IMR-90 (cell line): ENCODE data around the gene SPP2. TPM values are rescaled to one million over a fixed set of nuclear protein-coding genes. Genes with fewer than 3 reads are reported as not detected.

Source experiments
- ATAC-seq: fragments of 200-7000 bp; cut with Tn5 transposase; 2 replicates; pipeline ENCODE4 v1.9.1; 2020; ENCODE audit warnings: low read depth, mild to moderate bottlenecking, moderate library complexity
- BruUV-seq: library from RNA; stranded (reverse); fragments of 400-500 nt; replicated peaks from 2 replicates; lab custom pipeline; 2021; lab: Mats Ljungman, UMichigan
- CTCF ChIA-PET: fragments of 300-600 bp; formaldehyde crosslinking; extraction: SDS; loops from one replicate; lab custom pipeline; 2021; ENCODE audit warnings: antibody characterized with exemption; lab: Yijun Ruan, JAX
- POLR2A ChIA-PET: fragments of 300-600 bp; sonication (Branson Sonifier 250); formaldehyde crosslinking; loops from one replicate; lab custom pipeline; 2022; ENCODE audit warnings: antibody characterized with exemption; ENCODE audit not compliant: unreplicated experiment; lab: Charles Lee
- DNase-seq: peaks from one replicate; pipeline ENCODE4 v3.0.0; 2013
- H2AFZ ChIP-seq: replicated peaks from 2 replicates; pipeline ENCODE3; 2013; ENCODE audit warnings: low read length, mild to moderate bottlenecking; ENCODE audit not compliant: poor library complexity
- H2AK5ac ChIP-seq: 2 replicates; pipeline ENCODE4 v1.6.1; 2013; ENCODE audit warnings: low read depth, low read length, inconsistent platforms
- H2AK9ac ChIP-seq: replicated peaks from 2 replicates; pipeline ENCODE3; 2013; ENCODE audit warnings: mild to moderate bottlenecking, low read depth, low read length, moderate library complexity; ENCODE audit not compliant: poor library complexity
- H2BK120ac ChIP-seq: 2 replicates; pipeline ENCODE4 v1.6.1; 2013; ENCODE audit warnings: low read depth, low read length, inconsistent platforms
- H2BK15ac ChIP-seq: 3 replicates; pipeline ENCODE4 v1.6.1; 2013; ENCODE audit warnings: low read depth, low read length, inconsistent platforms
- H2BK20ac ChIP-seq: 2 replicates; pipeline ENCODE4 v1.6.1; 2013; ENCODE audit warnings: low read depth, mild to moderate bottlenecking, inconsistent platforms, low read length, moderate library complexity
- H2BK5ac ChIP-seq: 2 replicates; pipeline ENCODE4 v1.6.1; 2013; ENCODE audit warnings: mild to moderate bottlenecking, low read depth, low read length, inconsistent platforms; ENCODE audit not compliant: poor library complexity, severe bottlenecking
- H3K14ac ChIP-seq: replicated peaks from 2 replicates; pipeline ENCODE4 v1.6.1; 2013; ENCODE audit warnings: low read depth, low read length, inconsistent platforms
- H3K18ac ChIP-seq: 2 replicates; pipeline ENCODE4 v1.6.1; 2013; ENCODE audit warnings: low read depth, low read length, control low read depth
- H3K23ac ChIP-seq: 2 replicates; pipeline ENCODE4 v1.6.1; 2013; ENCODE audit warnings: low read depth, low read length, inconsistent platforms
- H3K27ac ChIP-seq: 2 replicates; pipeline ENCODE4 v1.5.1; 2013; ENCODE audit warnings: mild to moderate bottlenecking, control low read depth, low read length; ENCODE audit not compliant: insufficient read depth
- H3K27me3 ChIP-seq: 2 replicates; pipeline ENCODE4 v1.6.1; 2013; ENCODE audit warnings: low read length; ENCODE audit not compliant: control insufficient read depth, insufficient read depth
- H3K36me3 ChIP-seq: 2 replicates; pipeline ENCODE4 v1.6.1; 2013; ENCODE audit warnings: low read length, mixed read lengths; ENCODE audit not compliant: control insufficient read depth, insufficient read depth
- H3K4ac ChIP-seq: 2 replicates; pipeline ENCODE4 v1.6.1; 2013; ENCODE audit warnings: low read depth, low read length, inconsistent platforms
- H3K4me1 ChIP-seq: 2 replicates; pipeline ENCODE4 v1.6.1; 2013; ENCODE audit warnings: low read length, mixed read lengths; ENCODE audit not compliant: control insufficient read depth, insufficient read depth
- H3K4me2 ChIP-seq: 2 replicates; pipeline ENCODE4 v1.6.1; 2013; ENCODE audit warnings: low read depth, mild to moderate bottlenecking, control low read depth, low read length, moderate library complexity
- H3K4me3 ChIP-seq: 2 replicates; pipeline ENCODE4 v1.5.1; 2013; ENCODE audit warnings: low read depth, mild to moderate bottlenecking, control low read depth, low read length, moderate library complexity; ENCODE audit not compliant: insufficient read depth
- H3K56ac ChIP-seq: 2 replicates; pipeline ENCODE4 v1.6.1; 2013; ENCODE audit warnings: low read length, inconsistent platforms; ENCODE audit not compliant: insufficient read depth; ENCODE audit errors: extremely low read depth
- H3K79me1 ChIP-seq, 2 experiments: 2 replicates each; pipeline ENCODE4 v1.6.1; 2013; ENCODE audit warnings: low read length in 2 of 2, inconsistent platforms in 1 of 2, low read depth in 1 of 2
- H3K9ac ChIP-seq: 2 replicates; pipeline ENCODE4 v1.6.1; 2013; ENCODE audit warnings: low read depth, low read length, control low read depth
- H3K9me1 ChIP-seq: 2 replicates; pipeline ENCODE4 v1.6.1; 2013; ENCODE audit warnings: low read length, inconsistent platforms; ENCODE audit not compliant: insufficient read depth
- H3K9me3 ChIP-seq: 2 replicates; pipeline ENCODE4 v1.6.1; 2013; ENCODE audit warnings: low read length; ENCODE audit not compliant: control insufficient read depth, insufficient read depth
- H4K20me1 ChIP-seq: 2 replicates; pipeline ENCODE4 v1.6.1; 2013; ENCODE audit warnings: low read length, inconsistent platforms; ENCODE audit not compliant: insufficient read depth
- H4K5ac ChIP-seq: 2 replicates; pipeline ENCODE4 v1.6.1; 2013; ENCODE audit warnings: mild to moderate bottlenecking, low read depth, low read length, control low read depth
- H4K8ac ChIP-seq, 2 experiments: 2 replicates each; pipeline ENCODE4 v1.6.1; 2013; ENCODE audit warnings: low read depth in 2 of 2, low read length in 2 of 2, control low read depth in 1 of 2, inconsistent platforms in 1 of 2
- H4K91ac ChIP-seq: 2 replicates; pipeline ENCODE4 v1.6.1; 2013; ENCODE audit warnings: low read depth, low read length, inconsistent platforms; ENCODE audit not compliant: insufficient read depth
- FOS ChIP-seq: fragments of 150-350 bp; IDR thresholded peaks from 2 replicates; pipeline ENCODE4 v1.6.1; 2016; ENCODE audit warnings: low read depth, low read length
- WGBS, 2 experiments: methylation state at CpG; one replicate each; pipeline versions ENCODE4 v1.1.5 to v1.1.7; 2013; ENCODE audit warnings: missing lambda C conversion rate in 2 of 2; ENCODE audit not compliant: insufficient read length in 1 of 2; ENCODE audit errors: extremely low coverage in 2 of 2; 5-methylcytosine and 5-hydroxymethylcytosine counted together
- dilution Hi-C: fragments of 300-500 bp; cut with HindIII; formaldehyde crosslinking; loops from one replicate; pipeline ENCODE4 v1.14.3; 2018; ENCODE audit warnings: low sequenced_read_pairs; ENCODE audit not compliant: unreplicated experiment
- in situ Hi-C: fragments of 300-500 bp; cut with MboI; formaldehyde crosslinking; loops from 3 replicates; pipeline ENCODE4 v1.14.3; 2019; ENCODE audit warnings: low sequenced_read_pairs, inconsistent platforms, mixed read lengths
- intact Hi-C: fragments of 100-400 bp; cut with micrococcal nuclease; formaldehyde crosslinking; loops from 2 replicates; pipeline ENCODE4 v1.10.0; 2022
- polyA plus RNA-seq, 3 experiments: library from polyadenylated mRNA; depleted of rRNA; stranded (reverse); fragments of >200 nt; gene quantifications; 2 replicates each; pipeline ENCODE4 v1.2.3, GENCODE V29; 2012; ENCODE audit warnings: low replicate concordance in 1 of 3
- total RNA-seq: library from RNA; depleted of rRNA; stranded (reverse); fragments of >200 nt; gene quantifications from 2 replicates; pipeline ENCODE4 v1.2.3, GENCODE V29; 2012

Gene SPP2
- total and polyA plus RNA-seq, 2 of the 4 experiments (the other 2 are of a cell fraction), result not detected

GRCh38 chr2:234026693-234027254, 23.7 kb upstream of the SPP2 start:
- no peak overlapping the region for H2AK9ac ChIP-seq
- no peak overlapping the region for H4K8ac ChIP-seq
- H3K9me1 ChIP-seq, result no peaks in the 10 kb centered on the region
- H3K18ac ChIP-seq, result no peak overlapping the region
- DNase-seq, result no peak
- H2BK5ac ChIP-seq, result no peak overlapping the region
- 0 out of 2 replicates have a peak overlapping the region, but pooled peaks have one; percentile 23 for H2AK5ac ChIP-seq
- no peak overlapping the region for H2AFZ ChIP-seq
- no peak overlapping the region for H3K27ac ChIP-seq
- dilution Hi-C loops (no loop called here), in situ Hi-C loops (no loop called here), intact Hi-C loops (no loop called here)
- H3K4ac ChIP-seq, result no peak overlapping the region
- no peak overlapping the region for H4K91ac ChIP-seq
- no peak overlapping the region for H3K4me2 ChIP-seq
- CTCF ChIA-PET, result no interaction called here
- no peak overlapping the region for H3K56ac ChIP-seq
- H3K79me1 ChIP-seq, result no peaks in the 10 kb centered on the region
- H3K4me1 ChIP-seq, result peaks cover 4% of the 10 kb centered on the region; the same call in 1 of the 2 replicates
- TF ChIP-seq FOS, result no peak
- no peak overlapping the region for H3K14ac ChIP-seq
- no peak overlapping the region for H3K9ac ChIP-seq
- ATAC-seq, result no peak
- POLR2A ChIA-PET, result no interaction called here
- H3K23ac ChIP-seq, result no peak overlapping the region
- H3K9me3 ChIP-seq, result no peaks in the 10 kb centered on the region
- H2BK20ac ChIP-seq, result no peak overlapping the region
- WGBS, 2 experiments, result 100% methylated on average over 3 of the region's 10 CpGs; no CpG with 5 or more reads in 1 of the 2 experiments
- H3K36me3 ChIP-seq, result no peaks in the 10 kb centered on the region
- no peak overlapping the region for H3K4me3 ChIP-seq
- H4K5ac ChIP-seq, result no peak overlapping the region
- no peaks in the 10 kb centered on the region for H4K20me1 ChIP-seq
- H2BK15ac ChIP-seq, result no peak overlapping the region; the same call in 2 of the 3 replicates
- H2BK120ac ChIP-seq, result no peak overlapping the region
- BruUV-seq, result no TSS peak
- H3K27me3 ChIP-seq, result peaks cover 5% of the 10 kb centered on the region; the same call in 1 of the 2 replicates
